H1 (cell line): ENCODE measurements around the gene LRRC42. TPM values are rescaled to one million over a fixed set of nuclear protein-coding genes. Genes with fewer than 3 reads are reported as not detected.

Source experiments
- CTCF ChIA-PET: fragments of 300-600 bp; sonication (Branson Sonifier 250); formaldehyde crosslinking; loops from one replicate; lab custom pipeline; 2021; ENCODE audit not compliant: partially characterized antibody; lab: Charles Lee
- POLR2A ChIA-PET: fragments of 300-600 bp; sonication (Branson Sonifier 250); formaldehyde crosslinking; loops from one replicate; lab custom pipeline; 2021; ENCODE audit warnings: inconsistent platforms; ENCODE audit not compliant: partially characterized antibody; lab: Charles Lee
- DNase-seq, 2 experiments: peaks; one replicate each; pipeline versions ENCODE4 v3.0.0 to v3.0.0-alpha.2; 2010 to 2022; ENCODE audit warnings: low spot score in 2 of 2, low read depth in 1 of 2, mixed read lengths in 1 of 2
- FAIRE-seq: peaks from 2 replicates; lab custom pipeline; 2011; peaks lifted over from hg19 to GRCh38; lab: Jason Lieb, UNC
- H2AFZ ChIP-seq: 2 replicates; pipeline ENCODE4 v1.8.1; 2012; ENCODE audit warnings: low read length, inconsistent platforms
- H2AK5ac ChIP-seq: 2 replicates; pipeline ENCODE4 v1.6.1; 2013; ENCODE audit warnings: low read depth, low read length
- H2BK120ac ChIP-seq: replicated peaks from 2 replicates; pipeline ENCODE3; 2013; ENCODE audit warnings: low read depth, low read length, inconsistent platforms
- H2BK12ac ChIP-seq: 2 replicates; pipeline ENCODE4 v1.6.1; 2013; ENCODE audit warnings: low read depth, low read length
- H2BK15ac ChIP-seq: 2 replicates; pipeline ENCODE4 v1.6.1; 2013; ENCODE audit warnings: low read length
- H2BK20ac ChIP-seq: 2 replicates; pipeline ENCODE4 v1.6.1; 2013; ENCODE audit warnings: low read length
- H2BK5ac ChIP-seq: 2 replicates; pipeline ENCODE4 v1.6.1; 2013; ENCODE audit warnings: low read depth, low read length
- H3K14ac ChIP-seq: 2 replicates; pipeline ENCODE4 v1.6.1; 2013; ENCODE audit warnings: inconsistent platforms; ENCODE audit not compliant: insufficient read length
- H3K18ac ChIP-seq: 2 replicates; pipeline ENCODE4 v1.6.1; 2013; ENCODE audit warnings: low read length; ENCODE audit errors: extremely low read depth
- H3K23ac ChIP-seq: 2 replicates; pipeline ENCODE4 v1.6.1; 2013; ENCODE audit warnings: inconsistent platforms; ENCODE audit not compliant: insufficient read length
- H3K23me2 ChIP-seq: 2 replicates; pipeline ENCODE4 v1.6.1; 2013; ENCODE audit warnings: low read depth, low read length
- H3K27ac ChIP-seq: 2 replicates; pipeline ENCODE4 v1.6.1; 2011; ENCODE audit warnings: low read depth, low read length, inconsistent platforms
- H3K27me3 ChIP-seq, 4 experiments: replicated peaks in 1 of 4; 1 replicate in 1 of 4; 2 replicates in 3 of 4; pipeline versions ENCODE4 v1.6.1 to v1.8.1; 2011 to 2013; ENCODE audit warnings: low read length in 3 of 4, mild to moderate bottlenecking in 3 of 4, inconsistent platforms in 2 of 4, mixed read lengths in 2 of 4, moderate library complexity in 1 of 4; ENCODE audit not compliant: control insufficient read depth in 3 of 4, insufficient read depth in 3 of 4; ENCODE audit errors: extremely low read depth in 1 of 4
- H3K36me3 ChIP-seq, 4 experiments: 2 replicates each; pipeline versions ENCODE4 v1.6.1 to v1.8.1; 2011 to 2013; ENCODE audit warnings: mild to moderate bottlenecking in 4 of 4, low read length in 3 of 4, moderate library complexity in 2 of 4, control low read depth in 1 of 4, inconsistent platforms in 1 of 4; ENCODE audit not compliant: insufficient read depth in 4 of 4, control insufficient read depth in 2 of 4
- H3K4ac ChIP-seq: replicated peaks from 2 replicates; pipeline ENCODE3; 2013; ENCODE audit warnings: low read length, low read depth, mixed read lengths, inconsistent platforms; ENCODE audit not compliant: insufficient read length
- H3K4me1 ChIP-seq, 4 experiments: replicated peaks in 1 of 4; 1 replicate in 1 of 4; 2 replicates in 3 of 4; pipeline versions ENCODE4 v1.6.1 to v1.8.1; 2011 to 2013; ENCODE audit warnings: low read length in 3 of 4, inconsistent platforms in 2 of 4, mixed read lengths in 1 of 4; ENCODE audit not compliant: insufficient read depth in 4 of 4, control insufficient read depth in 3 of 4
- H3K4me2 ChIP-seq, 2 experiments: 2 replicates each; pipeline versions ENCODE4 v1.6.1 to v1.8.1; 2011 to 2013; ENCODE audit warnings: low read depth in 2 of 2, low read length in 2 of 2, control low read depth in 1 of 2, inconsistent platforms in 1 of 2, mild to moderate bottlenecking in 1 of 2; ENCODE audit not compliant: insufficient read depth in 1 of 2
- H3K4me3 ChIP-seq, 4 experiments: fragments of 200-600, 300-600 bp in 1 of 4; sonication (generic), shearing (Covaris generic), sonication (Bioruptor Twin) in 1 of 4; 2 replicates each; pipeline versions ENCODE4 v1.5.1 to v1.8.1; 2011 to 2016; ENCODE audit warnings: low read length in 4 of 4, low read depth in 3 of 4, control low read depth in 2 of 4, inconsistent platforms in 2 of 4, mild to moderate bottlenecking in 2 of 4, mixed read lengths in 1 of 4, moderate library complexity in 1 of 4; ENCODE audit not compliant: insufficient read depth in 2 of 4; ENCODE audit errors: extremely low read depth in 1 of 4
- H3K56ac ChIP-seq: replicated peaks from 2 replicates; pipeline ENCODE3; 2013; ENCODE audit warnings: low read depth, mild to moderate bottlenecking, mixed read lengths, low read length, inconsistent platforms; ENCODE audit not compliant: insufficient read length
- H3K79me1 ChIP-seq: 2 replicates; pipeline ENCODE4 v1.6.1; 2013; ENCODE audit warnings: low read depth, low read length, control low read depth
- H3K79me2 ChIP-seq, 2 experiments: 2 replicates each; pipeline versions ENCODE4 v1.6.1 to v1.8.1; 2012 to 2013; ENCODE audit warnings: low read length in 2 of 2, mild to moderate bottlenecking in 2 of 2, inconsistent platforms in 1 of 2; ENCODE audit not compliant: insufficient read depth in 2 of 2, control insufficient read depth in 1 of 2
- H3K9ac ChIP-seq, 4 experiments: replicated peaks in 1 of 4; 1 replicate in 1 of 4; 2 replicates in 3 of 4; pipeline versions ENCODE4 v1.6.1 to v1.8.1; 2011 to 2013; ENCODE audit warnings: low read depth in 3 of 4, low read length in 3 of 4, control low read depth in 2 of 4, mild to moderate bottlenecking in 2 of 4, moderate library complexity in 2 of 4, inconsistent platforms in 1 of 4; ENCODE audit errors: extremely low read depth in 1 of 4
- H3K9me3 ChIP-seq, 2 experiments: 2 replicates each; pipeline versions ENCODE4 v1.6.1 to v1.8.1; 2012 to 2013; ENCODE audit warnings: mild to moderate bottlenecking in 2 of 2, moderate library complexity in 2 of 2, control low read depth in 1 of 2, inconsistent platforms in 1 of 2, low read depth in 1 of 2, low read length in 1 of 2, mixed read lengths in 1 of 2; ENCODE audit not compliant: insufficient read depth in 2 of 2
- H4K20me1 ChIP-seq, 2 experiments: replicated peaks in 1 of 2; 2 replicates each; pipeline versions ENCODE3 to v1.8.1; 2011 to 2013; ENCODE audit warnings: inconsistent platforms in 2 of 2, low read length in 2 of 2, mild to moderate bottlenecking in 1 of 2; ENCODE audit not compliant: insufficient read depth in 2 of 2, control insufficient read depth in 1 of 2
- H4K5ac ChIP-seq: 2 replicates; pipeline ENCODE4 v1.6.1; 2013; ENCODE audit warnings: low read length, low read depth, mixed read lengths, inconsistent platforms; ENCODE audit not compliant: insufficient read length
- H4K8ac ChIP-seq: 2 replicates; pipeline ENCODE4 v1.8.0; 2013; ENCODE audit warnings: mild to moderate bottlenecking, moderate library complexity, low read length, inconsistent platforms; ENCODE audit not compliant: insufficient read depth; ENCODE audit errors: extremely low read depth
- H4K91ac ChIP-seq: replicated peaks from 2 replicates; pipeline ENCODE3; 2013; ENCODE audit warnings: low read length, mixed read lengths, inconsistent platforms; ENCODE audit not compliant: insufficient read length
- ASH2L ChIP-seq: fragments of 200-600, 300-600 bp; sonication (generic); IDR thresholded peaks from one replicate; pipeline ENCODE4 v1.7.1; 2017; ENCODE audit warnings: low read length
- ATF3 ChIP-seq: IDR thresholded peaks from 2 replicates; pipeline ENCODE4 v1.6.1; 2011; ENCODE audit warnings: low read depth, mild to moderate bottlenecking, low read length; ENCODE audit not compliant: insufficient read depth
- BCL11A ChIP-seq, 2 experiments: IDR thresholded peaks; one replicate each; pipeline ENCODE4 v1.6.1; 2011; ENCODE audit warnings: low read depth in 2 of 2, low read length in 2 of 2, mild to moderate bottlenecking in 2 of 2
- BRCA1 ChIP-seq: IDR thresholded peaks from 2 replicates; pipeline ENCODE4 v1.6.1; 2012; ENCODE audit warnings: low read depth, low read length, improper control_type of control experiment
- CHD1 ChIP-seq: IDR thresholded peaks from 2 replicates; pipeline ENCODE4 v1.6.1; 2012; ENCODE audit warnings: low read depth, low read length, improper control_type of control experiment
- E2F6 ChIP-seq: IDR thresholded peaks from 2 replicates; pipeline ENCODE4 v1.6.1; 2012; ENCODE audit warnings: inconsistent platforms
- HDAC2 ChIP-seq, 2 experiments: fragments of 300-600 bp in 1 of 2; sonication (generic) in 1 of 2; IDR thresholded peaks; 2 replicates each; pipeline ENCODE4 v1.6.1; 2011 to 2012; ENCODE audit warnings: low read depth in 2 of 2, low read length in 2 of 2, mild to moderate bottlenecking in 2 of 2, moderate library complexity in 2 of 2, borderline replicate concordance in 1 of 2, inconsistent platforms in 1 of 2
- MAFK ChIP-seq: IDR thresholded peaks from 2 replicates; pipeline ENCODE4 v1.6.1; 2012; ENCODE audit warnings: low read depth, mild to moderate bottlenecking, improper control_type of control experiment, low read length
- TBP ChIP-seq: IDR thresholded peaks from 2 replicates; pipeline ENCODE4 v1.6.1; 2011; ENCODE audit warnings: low read depth, low read length, improper control_type of control experiment
- TEAD4 ChIP-seq: IDR thresholded peaks from 2 replicates; pipeline ENCODE4 v1.6.1; 2012; ENCODE audit warnings: low read depth, low read length, inconsistent platforms, mixed read lengths
- WGBS, 2 experiments: shearing (Covaris generic) in 1 of 2; methylation state at CpG; one replicate each; pipeline versions ENCODE4 v1.1.6 to v1.1.7; 2013 to 2015; ENCODE audit warnings: low lambda C conversion rate in 2 of 2, mixed read lengths in 2 of 2, inconsistent platforms in 1 of 2, low coverage in 1 of 2, missing lambda C conversion rate in 1 of 2; ENCODE audit not compliant: insufficient replicate concordance in 2 of 2, insufficient coverage in 1 of 2, insufficient read length in 1 of 2; ENCODE audit errors: extremely low coverage in 1 of 2, missing lambda C conversion rate in 1 of 2; 5-methylcytosine and 5-hydroxymethylcytosine counted together
- polyA plus RNA-seq, 7 experiments: library from polyadenylated mRNA; depleted of rRNA in 3 of 7; stranded (reverse) in 5 of 7; unstranded in 2 of 7; fragments of >200 nt in 5 of 7; fragments of 200-250 nt in 2 of 7; gene quantifications; 1 replicate in 5 of 7; 2 replicates in 1 of 7; 4 replicates in 1 of 7; pipeline versions ENCODE4 v1.2.1 to v1.2.3, GENCODE V29; 2011 to 2013; ENCODE audit warnings: missing spikeins in 2 of 7, mixed read lengths in 2 of 7
- total RNA-seq: library from RNA; stranded (reverse); fragmentation: NEBNext Ultra II Directional; extraction: Animal tissue kit (Norgen Biotek cat#: 25700); gene quantifications from 2 replicates; pipeline ENCODE4 v1.2.1, GENCODE V29; 2021

Gene LRRC42
- total and polyA plus RNA-seq, 2 of the 8 experiments (the other 6 are each of a cell fraction or from before 2014, with no cell fraction given), result 38.2 to 54.1 TPM

GRCh38 chr1:53927376-53927881 is 18.7 kb upstream of the LRRC42 start:
- Histone ChIP-seq H3K27me3 (no peaks in the 10 kb centered on the region), H3K4me2 (no peak overlapping the region), H2BK12ac (no peak overlapping the region), H3K23me2 (0 out of 2 replicates have a peak, but pooled peaks cover 2% of the 10 kb centered on the region), H3K9me3 (0 out of 4 replicates have a peak, but pooled peaks cover 0 to under 1% of the 10 kb centered on the region in 2 experiments), H2BK15ac (no peak overlapping the region), H3K27ac (no peak overlapping the region), H4K5ac (no peak overlapping the region), H2AK5ac (no peak overlapping the region), H3K36me3 (peaks cover 0 to 14% (median 2%) of the 10 kb centered on the region in 4 experiments; a peak in 4 of 8 replicates), H3K9ac (no peak overlapping the region), H3K56ac (no peak overlapping the region), H4K8ac (no peak overlapping the region), H3K4ac (no peak overlapping the region), H4K20me1 (peaks cover 0 to 2% of the 10 kb centered on the region in 2 experiments), H3K18ac (no peak overlapping the region), H3K14ac (no peak overlapping the region), H2BK20ac (no peak overlapping the region), H3K79me2 (no peaks in the 10 kb centered on the region), H3K4me3 (no peak overlapping the region), H2BK5ac (no peak overlapping the region), H2BK120ac (no peak overlapping the region), H3K79me1 (no peaks in the 10 kb centered on the region), H3K23ac (no peak overlapping the region), H2AFZ (no peak overlapping the region), H4K91ac (no peak overlapping the region), H3K4me1 (no peaks in the 10 kb centered on the region)
- POLR2A ChIA-PET, result no interaction called here
- FAIRE-seq (no peak), DNase-seq (no peak)
- CTCF ChIA-PET, result interaction anchor here (0.6 to 2.0 kb wide), 3 partner anchors 10 to 120 kb away, joined by 3 to 4 read pairs (median 4); no protein-coding TSS in a partner anchor
- no peak for TF ChIP-seq TEAD4
- TF ChIP-seq TBP, result no peak
- TF ChIP-seq BRCA1, result no peak
- no peak for TF ChIP-seq CHD1
- TF ChIP-seq BCL11A (IDR thresholded peaks at IDR 0.05; ENCODE audit: low read depth in 2 of 2, low read length in 2 of 2), result no peak
- no peak for TF ChIP-seq MAFK
- TF ChIP-seq HDAC2 (IDR thresholded peaks at IDR 0.05; ENCODE audit: borderline replicate concordance in 1 of 2, low read depth in 2 of 2, low read length in 2 of 2), result no peak
- TF ChIP-seq ASH2L, result no peak
- TF ChIP-seq E2F6, result no peak
- no peak for TF ChIP-seq ATF3
- 86% methylated on average over 2 of the region's 2 CpGs; no CpG with 5 or more reads in 1 of the 2 experiments for WGBS, 2 experiments
